ENCODE results near the gene EPHB6.

EPHB6 gene

GRCh38 chr7:142847353-142847752 lies 7.5 kb upstream of the EPHB6 start:
- Histone ChIP-seq H3K27me3 (ENCODE audit: control insufficient read depth, low read length) (peaks cover 10% of the 10 kb centered on the region), H3K9me3 (ENCODE audit: control insufficient read depth, insufficient read depth, low read length) (no peaks in the 10 kb centered on the region), H3K4me1 (ENCODE audit: control insufficient read depth, low read length) (peaks cover 13% of the 10 kb centered on the region), H3K9me2 (replicated peaks; ENCODE audit: control insufficient read depth, low read length) (no peaks in the 10 kb centered on the region), H4K20me1 (ENCODE audit: control insufficient read depth, insufficient read depth, low read depth, low read length) (no peaks in the 10 kb centered on the region), H3K4me2 (ENCODE audit: low read length) (no peak overlapping the region), H3K79me2 (ENCODE audit: control insufficient read depth, low read length) (no peaks in the 10 kb centered on the region), H3F3A (ENCODE audit: control insufficient read depth, insufficient read depth) (no peaks in the 10 kb centered on the region), H3K4me3 (ENCODE audit: low read length) (no peak overlapping the region), H3K27ac (ENCODE audit: low read depth, low read length) (no peak overlapping the region), H3K36me3 (ENCODE audit: control insufficient read depth, low read length) (no peaks in the 10 kb centered on the region)
- TF ChIP-seq, protein P1, sequence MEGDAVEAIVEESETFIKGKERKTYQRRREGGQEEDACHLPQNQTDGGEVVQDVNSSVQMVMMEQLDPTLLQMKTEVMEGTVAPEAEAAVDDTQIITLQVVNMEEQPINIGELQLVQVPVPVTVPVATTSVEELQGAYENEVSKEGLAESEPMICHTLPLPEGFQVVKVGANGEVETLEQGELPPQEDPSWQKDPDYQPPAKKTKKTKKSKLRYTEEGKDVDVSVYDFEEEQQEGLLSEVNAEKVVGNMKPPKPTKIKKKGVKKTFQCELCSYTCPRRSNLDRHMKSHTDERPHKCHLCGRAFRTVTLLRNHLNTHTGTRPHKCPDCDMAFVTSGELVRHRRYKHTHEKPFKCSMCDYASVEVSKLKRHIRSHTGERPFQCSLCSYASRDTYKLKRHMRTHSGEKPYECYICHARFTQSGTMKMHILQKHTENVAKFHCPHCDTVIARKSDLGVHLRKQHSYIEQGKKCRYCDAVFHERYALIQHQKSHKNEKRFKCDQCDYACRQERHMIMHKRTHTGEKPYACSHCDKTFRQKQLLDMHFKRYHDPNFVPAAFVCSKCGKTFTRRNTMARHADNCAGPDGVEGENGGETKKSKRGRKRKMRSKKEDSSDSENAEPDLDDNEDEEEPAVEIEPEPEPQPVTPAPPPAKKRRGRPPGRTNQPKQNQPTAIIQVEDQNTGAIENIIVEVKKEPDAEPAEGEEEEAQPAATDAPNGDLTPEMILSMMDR (IDR thresholded peaks at IDR 0.05; ENCODE audit: low read depth, low read length, poor library complexity, severe bottlenecking), result no peak
- no peak for TF ChIP-seq EZH2phosphoT487 (IDR thresholded peaks at IDR 0.05; ENCODE audit: borderline replicate concordance, low read length)

DNA sequence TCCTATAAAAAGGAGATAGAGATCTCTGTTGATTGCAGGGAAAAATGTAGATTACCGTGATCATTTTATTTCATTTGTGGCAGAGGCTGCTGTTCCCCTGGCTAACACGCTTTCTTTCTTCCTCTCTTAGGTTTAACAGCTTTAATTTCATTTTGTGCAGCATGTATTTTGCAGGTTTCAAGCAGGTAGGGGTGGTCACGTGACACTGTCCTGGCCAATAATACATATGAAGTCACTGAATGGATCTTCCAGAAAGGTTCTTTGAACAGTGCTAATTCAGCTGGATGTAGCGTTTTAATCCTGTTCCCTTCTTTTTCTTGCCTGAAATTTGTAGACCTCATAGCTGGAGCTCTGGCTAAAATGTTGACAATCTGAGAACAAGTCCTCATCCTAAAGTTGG lies 3.6 kb upstream of the EPHB6 start:
- Histone ChIP-seq H3K36me3 (ENCODE audit: control insufficient read depth, low read length) (no peaks in the 10 kb centered on the region), H3K9me3 (ENCODE audit: control insufficient read depth, insufficient read depth, low read length) (no peaks in the 10 kb centered on the region), H3K27me3 (ENCODE audit: control insufficient read depth, low read length) (peaks cover 20% of the 10 kb centered on the region), H3K79me2 (ENCODE audit: control insufficient read depth, low read length) (no peaks in the 10 kb centered on the region), H3K4me3 (ENCODE audit: low read length) (no peak overlapping the region), H3K27ac (ENCODE audit: low read depth, low read length) (no peak overlapping the region), H3K9me2 (replicated peaks; ENCODE audit: control insufficient read depth, low read length) (no peaks in the 10 kb centered on the region), H3F3A (ENCODE audit: control insufficient read depth, insufficient read depth) (peaks cover 7% of the 10 kb centered on the region), H4K20me1 (ENCODE audit: control insufficient read depth, insufficient read depth, low read depth, low read length) (no peaks in the 10 kb centered on the region), H3K4me2 (ENCODE audit: low read length) (no peak overlapping the region), H3K4me1 (ENCODE audit: control insufficient read depth, low read length) (peaks cover 29% of the 10 kb centered on the region)
- no peak for TF ChIP-seq EZH2phosphoT487 (IDR thresholded peaks at IDR 0.05; ENCODE audit: borderline replicate concordance, low read length)
- TF ChIP-seq, protein P1 (IDR thresholded peaks at IDR 0.05; ENCODE audit: low read depth, low read length, poor library complexity, severe bottlenecking), result no peak

GRCh38 chr7:142851919-142852318 lies 3.0 kb upstream of the EPHB6 start:
- Histone ChIP-seq H3K4me1 (ENCODE audit: control insufficient read depth, low read length) (peaks cover 29% of the 10 kb centered on the region), H3K36me3 (ENCODE audit: control insufficient read depth, low read length) (no peaks in the 10 kb centered on the region), H4K20me1 (ENCODE audit: control insufficient read depth, insufficient read depth, low read depth, low read length) (no peaks in the 10 kb centered on the region), H3K79me2 (ENCODE audit: control insufficient read depth, low read length) (no peaks in the 10 kb centered on the region), H3K4me3 (ENCODE audit: low read length) (no peak overlapping the region), H3K4me2 (ENCODE audit: low read length) (no peak overlapping the region), H3K27ac (ENCODE audit: low read depth, low read length) (no peak overlapping the region), H3F3A (ENCODE audit: control insufficient read depth, insufficient read depth) (peaks cover 7% of the 10 kb centered on the region), H3K27me3 (ENCODE audit: control insufficient read depth, low read length) (peaks cover 25% of the 10 kb centered on the region), H3K9me2 (replicated peaks; ENCODE audit: control insufficient read depth, low read length) (no peaks in the 10 kb centered on the region), H3K9me3 (ENCODE audit: control insufficient read depth, insufficient read depth, low read length) (no peaks in the 10 kb centered on the region)
- TF ChIP-seq EZH2phosphoT487 (IDR thresholded peaks at IDR 0.05; ENCODE audit: borderline replicate concordance, low read length), result no peak
- TF ChIP-seq, protein P1 (IDR thresholded peaks at IDR 0.05; ENCODE audit: low read depth, low read length, poor library complexity, severe bottlenecking), result no peak

Data from DOHH2 (cell line).